ENCODE measurements around the gene SLC38A1.
A peak's percentile ranks its signal among the peaks of the same experiment; 100 is the strongest.

SLC38A1 gene

DNA sequence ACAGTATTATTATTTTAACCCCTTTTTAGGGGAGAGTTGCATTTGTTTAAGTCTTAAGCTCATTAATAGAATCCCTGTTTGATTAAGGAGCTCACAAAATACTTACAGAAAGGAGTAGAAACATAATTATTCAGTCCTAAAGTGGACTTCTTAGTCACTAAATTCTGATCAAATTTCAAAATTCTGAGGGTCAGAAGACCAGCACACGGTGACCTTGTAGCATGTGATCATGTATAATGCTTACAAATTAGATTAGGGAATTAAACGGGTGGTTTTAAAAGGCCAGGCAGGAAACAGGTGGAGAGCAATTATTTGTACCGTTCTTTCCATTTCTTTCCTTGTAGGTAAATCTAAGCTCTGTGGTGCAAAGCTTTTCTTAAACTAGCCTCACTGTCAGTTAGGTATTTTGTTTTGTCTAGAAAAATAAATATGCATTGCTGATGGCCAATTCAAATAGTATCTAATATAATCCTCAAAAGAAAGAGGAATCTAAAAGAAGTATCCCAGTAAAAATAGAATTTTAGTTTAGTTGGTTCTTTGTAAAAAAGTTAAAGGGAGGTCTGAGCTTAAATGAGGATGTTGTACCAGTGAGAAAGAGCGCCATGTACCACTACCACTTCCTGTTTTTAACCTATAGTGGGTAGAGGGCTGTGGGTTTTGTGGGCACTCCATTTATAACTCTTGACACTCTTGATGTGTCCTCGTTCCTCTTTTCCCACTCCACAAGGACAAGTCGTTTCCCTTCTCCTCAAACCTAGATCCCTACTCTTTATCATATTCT is 51.1 kb downstream of the SLC38A1 start:
- peaks cover 3% of the 10 kb centered on the region for H3K36me3 ChIP-seq (ENCODE audit: control insufficient read depth, insufficient read depth, low read length)
- peak; percentile 77 for DNase-seq (ENCODE audit: extremely low read depth, insufficient read length)
- H3K4me3 ChIP-seq (replicated peaks; ENCODE audit: low read depth, low read length) = 0 out of 2 replicates have a peak overlapping the region, but pooled peaks have one; percentile 20
- TF ChIP-seq, protein P1, sequence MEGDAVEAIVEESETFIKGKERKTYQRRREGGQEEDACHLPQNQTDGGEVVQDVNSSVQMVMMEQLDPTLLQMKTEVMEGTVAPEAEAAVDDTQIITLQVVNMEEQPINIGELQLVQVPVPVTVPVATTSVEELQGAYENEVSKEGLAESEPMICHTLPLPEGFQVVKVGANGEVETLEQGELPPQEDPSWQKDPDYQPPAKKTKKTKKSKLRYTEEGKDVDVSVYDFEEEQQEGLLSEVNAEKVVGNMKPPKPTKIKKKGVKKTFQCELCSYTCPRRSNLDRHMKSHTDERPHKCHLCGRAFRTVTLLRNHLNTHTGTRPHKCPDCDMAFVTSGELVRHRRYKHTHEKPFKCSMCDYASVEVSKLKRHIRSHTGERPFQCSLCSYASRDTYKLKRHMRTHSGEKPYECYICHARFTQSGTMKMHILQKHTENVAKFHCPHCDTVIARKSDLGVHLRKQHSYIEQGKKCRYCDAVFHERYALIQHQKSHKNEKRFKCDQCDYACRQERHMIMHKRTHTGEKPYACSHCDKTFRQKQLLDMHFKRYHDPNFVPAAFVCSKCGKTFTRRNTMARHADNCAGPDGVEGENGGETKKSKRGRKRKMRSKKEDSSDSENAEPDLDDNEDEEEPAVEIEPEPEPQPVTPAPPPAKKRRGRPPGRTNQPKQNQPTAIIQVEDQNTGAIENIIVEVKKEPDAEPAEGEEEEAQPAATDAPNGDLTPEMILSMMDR (IDR thresholded peaks at IDR 0.05; ENCODE audit: insufficient read depth, low read length, poor library complexity, severe bottlenecking) = no peak
- H3K27me3 ChIP-seq (replicated peaks; ENCODE audit: control insufficient read depth, insufficient read depth, low read length) = no peaks in the 10 kb centered on the region

DNA sequence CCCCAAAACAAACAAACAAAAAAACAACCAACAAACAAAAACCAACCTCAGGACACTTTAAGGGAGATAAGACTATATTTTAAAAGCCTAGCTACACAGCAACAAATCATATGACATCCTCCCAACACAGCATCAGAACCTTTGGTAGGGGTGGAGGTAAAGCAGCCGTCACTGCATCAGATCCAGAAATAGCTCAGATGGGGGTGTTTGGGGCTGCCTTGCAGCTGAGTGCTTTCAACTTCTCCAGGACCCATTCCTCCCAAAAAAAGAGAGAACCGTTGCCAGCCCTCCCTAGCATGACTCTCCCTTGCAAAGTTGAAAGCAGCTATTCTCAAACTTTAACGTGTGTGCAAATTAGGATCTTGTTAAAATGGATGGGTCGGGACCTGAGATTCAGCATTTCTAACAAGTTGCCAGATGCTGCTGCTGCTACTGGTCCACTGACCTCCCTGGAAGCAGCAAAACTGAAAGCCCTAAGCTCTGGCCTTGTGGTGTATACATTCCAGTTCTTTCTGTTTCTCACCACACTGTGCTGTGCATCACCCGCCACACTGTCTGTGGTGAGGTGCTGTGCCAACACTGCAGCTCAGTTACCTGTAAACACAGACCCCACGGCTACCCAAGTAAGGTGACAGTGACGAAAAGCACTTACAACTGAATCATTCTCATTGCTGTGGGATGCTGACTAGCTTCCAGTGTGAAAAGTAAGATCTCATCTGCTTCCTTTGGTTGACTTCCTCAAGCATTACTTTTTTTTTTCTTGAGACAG is 54.0 kb downstream of the SLC38A1 start:
- Histone ChIP-seq H3K27me3 (replicated peaks; ENCODE audit: control insufficient read depth, insufficient read depth, low read length) (no peaks in the 10 kb centered on the region), H3K4me3 (replicated peaks; ENCODE audit: low read depth, low read length) (no peak overlapping the region; the same call in 1 of the 2 replicates), H3K36me3 (ENCODE audit: control insufficient read depth, insufficient read depth, low read length) (no peaks in the 10 kb centered on the region; the same call in 1 of the 2 replicates)
- DNase-seq (ENCODE audit: extremely low read depth, insufficient read length) = peak; percentile 68
- TF ChIP-seq, protein P1 (IDR thresholded peaks at IDR 0.05; ENCODE audit: insufficient read depth, low read length, poor library complexity, severe bottlenecking) = no peak

- Histone ChIP-seq H3K27me3 (replicated peaks; ENCODE audit: control insufficient read depth, insufficient read depth, low read length) (no peaks in the 10 kb centered on the region), H3K36me3 (ENCODE audit: control insufficient read depth, insufficient read depth, low read length) (no peaks in the 10 kb centered on the region; the same call in 1 of the 2 replicates), H3K4me3 (replicated peaks; ENCODE audit: low read depth, low read length) (no peak overlapping the region)
- DNase-seq (ENCODE audit: extremely low read depth, insufficient read length) = no peak
- TF ChIP-seq, protein P1 (IDR thresholded peaks at IDR 0.05; ENCODE audit: insufficient read depth, low read length, poor library complexity, severe bottlenecking) = no peak
Observed at GRCh38 chr12:46212108-46212982, 56.5 kb downstream of the SLC38A1 start.

- DNase-seq (ENCODE audit: extremely low read depth, insufficient read length) = no peak
- peaks cover 2% of the 10 kb centered on the region; the same call in 1 of the 2 replicates for H3K36me3 ChIP-seq (ENCODE audit: control insufficient read depth, insufficient read depth, low read length)
- TF ChIP-seq, protein P1 (IDR thresholded peaks at IDR 0.05; ENCODE audit: insufficient read depth, low read length, poor library complexity, severe bottlenecking) = no peak
- H3K4me3 ChIP-seq (replicated peaks; ENCODE audit: low read depth, low read length) = no peak overlapping the region
- H3K27me3 ChIP-seq (replicated peaks; ENCODE audit: control insufficient read depth, insufficient read depth, low read length) = no peaks in the 10 kb centered on the region
Observed at GRCh38 chr12:46210873-46211439, 57.9 kb downstream of the SLC38A1 start.

Data from GM06990 (cell line).